ENCODE results near the gene CYP24A1.

The CYP24A1 gene

DNA sequence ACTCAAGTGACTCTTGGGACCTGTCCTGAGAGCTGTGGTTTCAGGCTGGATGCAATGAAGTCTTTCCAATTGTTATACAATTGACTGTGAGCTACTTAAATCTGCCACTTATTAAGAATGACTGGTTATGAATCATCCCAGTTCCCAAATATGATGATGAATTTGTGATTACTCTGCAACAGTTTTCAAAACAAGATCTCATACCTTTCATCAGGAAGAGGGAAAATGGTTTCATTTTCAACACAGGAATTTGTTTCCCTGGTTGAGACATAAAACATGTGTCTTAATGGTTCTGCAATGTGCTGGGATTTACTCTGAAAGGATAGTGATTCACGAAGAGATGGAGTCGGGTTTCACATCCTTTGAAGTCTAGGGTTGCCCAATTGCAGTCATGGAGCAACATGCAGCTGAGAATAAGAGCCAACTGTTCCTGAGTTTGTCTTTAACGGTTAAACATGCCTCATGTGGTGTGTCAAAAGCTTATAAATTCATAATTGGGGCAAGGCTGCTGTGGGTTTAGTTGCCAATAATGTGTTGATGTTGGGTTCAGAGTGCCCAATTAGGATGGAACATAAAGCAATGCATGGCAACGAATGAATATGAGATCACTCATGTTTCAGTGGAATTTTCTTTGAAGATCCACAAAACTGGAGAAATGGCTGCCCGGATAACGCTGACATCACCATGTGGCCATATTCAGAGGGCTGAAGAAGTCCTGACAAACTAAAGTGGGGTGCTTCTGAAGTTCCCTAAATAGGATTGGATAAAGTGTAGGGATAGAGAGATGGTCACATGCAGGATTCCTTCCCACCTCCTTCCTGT is 41.0 kb downstream of the CYP24A1 start:
- TF ChIP-seq, protein P1, sequence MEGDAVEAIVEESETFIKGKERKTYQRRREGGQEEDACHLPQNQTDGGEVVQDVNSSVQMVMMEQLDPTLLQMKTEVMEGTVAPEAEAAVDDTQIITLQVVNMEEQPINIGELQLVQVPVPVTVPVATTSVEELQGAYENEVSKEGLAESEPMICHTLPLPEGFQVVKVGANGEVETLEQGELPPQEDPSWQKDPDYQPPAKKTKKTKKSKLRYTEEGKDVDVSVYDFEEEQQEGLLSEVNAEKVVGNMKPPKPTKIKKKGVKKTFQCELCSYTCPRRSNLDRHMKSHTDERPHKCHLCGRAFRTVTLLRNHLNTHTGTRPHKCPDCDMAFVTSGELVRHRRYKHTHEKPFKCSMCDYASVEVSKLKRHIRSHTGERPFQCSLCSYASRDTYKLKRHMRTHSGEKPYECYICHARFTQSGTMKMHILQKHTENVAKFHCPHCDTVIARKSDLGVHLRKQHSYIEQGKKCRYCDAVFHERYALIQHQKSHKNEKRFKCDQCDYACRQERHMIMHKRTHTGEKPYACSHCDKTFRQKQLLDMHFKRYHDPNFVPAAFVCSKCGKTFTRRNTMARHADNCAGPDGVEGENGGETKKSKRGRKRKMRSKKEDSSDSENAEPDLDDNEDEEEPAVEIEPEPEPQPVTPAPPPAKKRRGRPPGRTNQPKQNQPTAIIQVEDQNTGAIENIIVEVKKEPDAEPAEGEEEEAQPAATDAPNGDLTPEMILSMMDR (IDR thresholded peaks at IDR 0.05): no peak

- TF ChIP-seq, protein P1 (IDR thresholded peaks at IDR 0.05): no peak
Measured at GRCh38 chr20:54131675-54132611, 41.8 kb downstream of the CYP24A1 start.

- TF ChIP-seq, protein P1 (IDR thresholded peaks at IDR 0.05): no peak
Measured at GRCh38 chr20:54129350-54129749, 44.4 kb downstream of the CYP24A1 start.

DNA sequence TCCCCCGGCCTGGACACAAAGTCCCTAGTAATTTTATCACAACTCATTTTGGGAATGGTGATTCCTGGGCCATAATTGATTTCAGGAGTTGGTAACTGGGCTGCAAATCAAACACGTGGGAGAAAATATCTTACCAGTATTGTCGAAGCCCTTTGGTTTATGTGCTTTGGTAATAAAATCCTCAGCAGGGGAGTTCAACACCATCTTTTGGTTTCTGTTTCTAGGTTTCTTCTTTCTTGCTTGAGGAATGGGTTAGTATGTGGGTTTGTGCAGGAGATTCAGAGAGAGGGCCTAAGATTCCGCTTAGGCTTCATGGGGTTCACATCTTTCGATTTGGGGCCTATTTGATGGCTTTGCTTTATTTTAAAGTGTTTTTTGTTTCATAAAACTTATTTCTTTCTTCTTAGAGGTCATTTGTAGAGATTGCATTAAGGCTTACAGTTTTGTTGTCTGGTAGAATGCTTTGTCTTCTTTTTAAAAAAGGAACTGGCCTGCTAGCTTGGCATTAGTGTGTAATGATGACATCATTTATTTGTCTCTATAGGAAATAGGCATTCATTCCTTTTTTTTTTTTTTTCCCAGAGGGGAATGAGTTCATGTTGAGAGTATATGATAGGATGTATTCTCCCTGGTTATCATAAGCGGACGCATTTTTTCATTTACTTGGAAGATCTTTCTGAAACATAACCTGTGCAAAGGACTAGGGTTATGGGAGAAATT is 45.8 kb downstream of the CYP24A1 start:
- TF ChIP-seq, protein P1 (IDR thresholded peaks at IDR 0.05): no peak

- TF ChIP-seq, protein P1 (IDR thresholded peaks at IDR 0.05): no peak
Measured at GRCh38 chr20:54126806-54127655, 46.8 kb downstream of the CYP24A1 start.

DNA sequence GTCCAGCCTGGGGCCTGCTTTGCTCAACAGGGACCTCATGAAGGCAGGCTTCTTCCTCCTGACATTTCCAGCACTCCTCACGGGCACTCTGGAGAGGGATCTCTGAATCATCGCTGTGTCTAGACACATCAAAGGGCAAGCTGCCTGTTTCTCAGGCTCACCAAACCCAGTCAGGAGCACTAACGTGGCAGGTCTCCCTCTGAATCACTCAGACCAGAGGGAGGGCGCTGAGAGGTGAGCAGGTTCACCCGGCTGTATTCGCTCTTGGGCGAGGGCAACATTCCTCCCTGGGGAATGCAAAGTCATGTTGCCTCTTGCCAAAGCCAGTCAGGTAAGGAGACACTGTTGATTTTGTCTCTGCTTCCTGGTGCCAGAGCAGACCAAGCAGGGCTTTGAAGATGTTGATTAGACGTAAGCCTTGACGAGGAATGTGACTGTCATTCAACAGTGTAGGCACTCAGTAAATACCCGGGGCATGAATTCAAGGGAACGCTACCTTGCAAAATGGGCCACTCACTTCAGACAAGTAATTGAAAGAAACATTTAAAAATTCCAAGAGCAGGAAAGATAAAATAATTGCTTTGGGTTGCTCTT is 50.1 kb downstream of the CYP24A1 start:
- TF ChIP-seq, protein P1 (IDR thresholded peaks at IDR 0.05): no peak

Measured in LNCAP (cell line).